Esophagus muscularis mucosa (tissue), 4 donors: ENCODE results near the gene PLEKHG4. TPM values are rescaled to one million over a fixed set of nuclear protein-coding genes. Genes with fewer than 3 reads are reported as not detected.
A peak's percentile ranks its signal among the peaks of the same experiment; 100 is the strongest.

ENCODE experiments used
- DNase-seq: peaks from one replicate; pipeline ENCODE4 v3.0.0-alpha.2; 2017; ENCODE audit errors: extremely low spot score
- H3K27ac ChIP-seq, 4 donors: fragments of 200-600 bp; sonication (generic); replicated peaks in 1 of 4; 1 replicate in 3 of 4; 2 replicates in 1 of 4; pipeline ENCODE4 v1.5.1; 2016 to 2019; ENCODE audit warnings: mild to moderate bottlenecking in 1 of 4
- H3K27me3 ChIP-seq, 4 donors: fragments of 200-600 bp; sonication (generic); one replicate each; pipeline versions ENCODE4 v1.5.1 to v1.6.0; 2016 to 2019
- H3K36me3 ChIP-seq, 4 donors: fragments of 200-600 bp; sonication (generic); one replicate each; pipeline ENCODE4 v1.5.1; 2016 to 2019
- H3K4me1 ChIP-seq, 4 donors: fragments of 200-600 bp; sonication (generic); one replicate each; pipeline ENCODE4 v1.5.1; 2016 to 2019
- H3K4me3 ChIP-seq, 4 donors: fragments of 200-600 bp; sonication (generic); 1 replicate in 2 of 4; 2 replicates in 2 of 4; pipeline ENCODE4 v1.5.1; 2016 to 2019; ENCODE audit warnings: mild to moderate bottlenecking in 4 of 4, moderate library complexity in 1 of 4
- H3K9me3 ChIP-seq, 4 donors: fragments of 200-600 bp; sonication (generic); 1 replicate in 3 of 4; 2 replicates in 1 of 4; pipeline ENCODE4 v1.5.1; 2016 to 2019
- EP300 ChIP-seq: sonication (generic); formaldehyde crosslinking; IDR thresholded peaks from one replicate; pipeline ENCODE4 v1.6.1; 2017; ENCODE audit warnings: antibody characterized with exemption
- POLR2A ChIP-seq: fragments of 450-650 bp; IDR thresholded peaks from one replicate; pipeline ENCODE4 v1.6.1; 2017; ENCODE audit warnings: antibody characterized with exemption, moderate library complexity, mild to moderate bottlenecking, low read depth
- POLR2AphosphoS5 ChIP-seq, 2 donors: sonication (generic); formaldehyde crosslinking; IDR thresholded peaks; one replicate each; pipeline ENCODE4 v1.6.1; 2017; ENCODE audit warnings: antibody characterized with exemption in 2 of 2
- WGBS: methylation state at CpG from one replicate; pipeline ENCODE4 v1.1.5; 2018; 5-methylcytosine and 5-hydroxymethylcytosine counted together
- intact Hi-C: fragments of 100-400 bp; cut with DNase I; formaldehyde crosslinking; loops from one replicate; pipeline ENCODE4 v1.15.1; 2023
- total RNA-seq, 4 donors: library from RNA; depleted of rRNA; stranded (reverse); fragments of >200 nt; gene quantifications; one replicate each; pipeline versions ENCODE4 v1.1.0 to v1.2.1, GENCODE V29; 2016
- TF ChIP-seq, protein P1 (sequence below), 3 experiments: fragments of 200-600 bp in 2 of 3; fragments of 450-650 bp in 1 of 3; sonication (generic) in 2 of 3; IDR thresholded peaks; one replicate each; pipeline ENCODE4 v1.5.1; 2017 to 2019; ENCODE audit warnings: antibody characterized with exemption in 3 of 3, mild to moderate bottlenecking in 2 of 3, moderate library complexity in 1 of 3

PLEKHG4 gene
- total RNA-seq, 4 donors from 2014 or later, result 3.0 to 8.7 (median 3.2) TPM

DNA sequence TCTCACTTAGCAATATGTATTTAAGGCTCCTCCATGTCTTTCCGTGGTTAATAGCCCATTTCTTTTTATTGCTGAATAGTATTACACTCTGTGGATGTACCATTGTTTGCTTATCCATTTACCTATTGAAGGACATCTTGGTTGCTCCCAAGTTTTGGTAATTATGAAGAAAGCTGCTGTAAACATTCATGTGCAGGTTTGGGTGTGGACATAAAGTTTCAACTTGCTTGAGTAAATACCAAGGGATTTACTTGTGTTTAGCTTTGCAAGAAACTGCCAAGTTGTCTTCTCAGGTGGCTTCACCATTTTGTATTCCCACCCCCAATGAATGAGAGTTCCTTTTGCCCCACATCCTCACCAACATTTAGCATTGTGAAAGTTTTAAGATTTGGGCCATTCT, 56.8 kb downstream of the PLEKHG4 start:
- TF ChIP-seq POLR2AphosphoS5 (IDR thresholded peaks at IDR 0.05) (no peak), EP300 (no peak), POLR2A (no peak)
- Histone ChIP-seq H3K27me3 (no peaks in the 10 kb centered on the region), H3K36me3 (no peaks in the 10 kb centered on the region), H3K4me1 (no peaks in the 10 kb centered on the region), H3K27ac (no peak overlapping the region), H3K9me3 (no peaks in the 10 kb centered on the region), H3K4me3 (no peak overlapping the region)
- peak; percentile 21 for DNase-seq
- WGBS, result 81% methylated on average over 1 of the region's 1 CpG
- intact Hi-C loops, result no loop called here

DNA sequence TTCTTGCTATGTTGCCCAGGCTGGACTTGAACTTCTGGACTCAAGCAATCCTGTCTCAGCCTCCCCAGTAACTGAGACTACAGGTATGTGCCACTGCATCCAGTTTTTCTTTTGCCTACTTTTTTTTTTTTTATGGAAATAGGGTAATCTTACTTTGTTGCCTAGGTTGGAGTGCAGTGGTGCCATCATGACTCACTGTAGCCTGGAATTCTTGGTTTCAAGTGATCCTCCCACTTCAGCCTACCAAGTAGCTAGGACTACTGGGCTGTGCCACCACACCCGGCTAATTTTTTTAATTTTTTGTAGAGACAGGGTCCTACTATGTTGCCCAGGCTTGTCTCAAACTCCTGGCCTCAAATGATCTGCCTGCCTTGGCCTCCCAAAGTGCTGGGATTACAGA, 57.3 kb downstream of the PLEKHG4 start:
- whole genome bisulfite sequencing, result 100% methylated on average over 1 of the region's 1 CpG
- Histone ChIP-seq H3K27me3 (no peaks in the 10 kb centered on the region), H3K36me3 (no peaks in the 10 kb centered on the region), H3K9me3 (no peaks in the 10 kb centered on the region), H3K4me1 (no peaks in the 10 kb centered on the region), H3K27ac (no peak overlapping the region), H3K4me3 (no peak overlapping the region)
- peak; percentile 0 for DNase-seq
- intact Hi-C loops, result no loop called here
- TF ChIP-seq EP300 (no peak), POLR2A (no peak), POLR2AphosphoS5 (IDR thresholded peaks at IDR 0.05) (no peak)
- TF ChIP-seq, protein P1, sequence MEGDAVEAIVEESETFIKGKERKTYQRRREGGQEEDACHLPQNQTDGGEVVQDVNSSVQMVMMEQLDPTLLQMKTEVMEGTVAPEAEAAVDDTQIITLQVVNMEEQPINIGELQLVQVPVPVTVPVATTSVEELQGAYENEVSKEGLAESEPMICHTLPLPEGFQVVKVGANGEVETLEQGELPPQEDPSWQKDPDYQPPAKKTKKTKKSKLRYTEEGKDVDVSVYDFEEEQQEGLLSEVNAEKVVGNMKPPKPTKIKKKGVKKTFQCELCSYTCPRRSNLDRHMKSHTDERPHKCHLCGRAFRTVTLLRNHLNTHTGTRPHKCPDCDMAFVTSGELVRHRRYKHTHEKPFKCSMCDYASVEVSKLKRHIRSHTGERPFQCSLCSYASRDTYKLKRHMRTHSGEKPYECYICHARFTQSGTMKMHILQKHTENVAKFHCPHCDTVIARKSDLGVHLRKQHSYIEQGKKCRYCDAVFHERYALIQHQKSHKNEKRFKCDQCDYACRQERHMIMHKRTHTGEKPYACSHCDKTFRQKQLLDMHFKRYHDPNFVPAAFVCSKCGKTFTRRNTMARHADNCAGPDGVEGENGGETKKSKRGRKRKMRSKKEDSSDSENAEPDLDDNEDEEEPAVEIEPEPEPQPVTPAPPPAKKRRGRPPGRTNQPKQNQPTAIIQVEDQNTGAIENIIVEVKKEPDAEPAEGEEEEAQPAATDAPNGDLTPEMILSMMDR (IDR thresholded peaks at IDR 0.05), result no peak

Other genes with a start within 250 kb of the PLEKHG4 start
- 10 to 100 TPM; 11.4 to 23.7 (median 17.1) TPM for gene PHAF1, start 169.6 kb upstream of the PLEKHG4 start, total RNA-seq
- 10 to 100 TPM; 17.4 to 26.1 (median 19.2) TPM for gene B3GNT9, start 128.5 kb upstream of the PLEKHG4 start, total RNA-seq
- 10 to 100 TPM; 26.6 to 53.4 (median 42.7) TPM for gene TRADD, start 119.6 kb upstream of the PLEKHG4 start, total RNA-seq
- gene FBXL8, start 119.6 kb upstream of the PLEKHG4 start, total RNA-seq, result 10 to 100 TPM; 10.3 to 22.1 (median 15.1) TPM
- 10 to 100 TPM; 27.3 to 61.9 (median 41.1) TPM for gene HSF4, start 114.8 kb upstream of the PLEKHG4 start, total RNA-seq
- gene NOL3, start 109.0 kb upstream of the PLEKHG4 start, total RNA-seq, result 10 to 100 TPM; 40.6 to 58.2 (median 45.4) TPM
- gene MATCAP1, start 95.6 kb upstream of the PLEKHG4 start, total RNA-seq, result 10 to 100 TPM in 2 of 4 donors, 1 to 10 TPM in 2; 7.8 to 17.7 (median 11.2) TPM
- gene EXOC3L1, start 89.4 kb upstream of the PLEKHG4 start, total RNA-seq, result 1 to 10 TPM; 1.2 to 4.0 (median 2.1) TPM
- gene E2F4, start 87.4 kb upstream of the PLEKHG4 start, total RNA-seq, result 10 to 100 TPM; 54.8 to 96.9 (median 93.1) TPM
- gene ELMO3, start 80.4 kb upstream of the PLEKHG4 start, total RNA-seq, result under 1 TPM; 0.33 to 0.83 (median 0.60) TPM
- gene TMEM208, start 52.4 kb upstream of the PLEKHG4 start, total RNA-seq, result 10 to 100 TPM; 19.5 to 26.7 (median 23.8) TPM
- 10 to 100 TPM in 2 of 4 donors, 1 to 10 TPM in 2; 8.0 to 15.6 (median 10.0) TPM for gene FHOD1, start 32.1 kb upstream of the PLEKHG4 start, total RNA-seq
- under 1 TPM; 0.13 to 0.69 (median 0.37) TPM for gene SLC9A5, start 30.6 kb upstream of the PLEKHG4 start, total RNA-seq
- not detected for gene KCTD19, start 47.2 kb downstream of the PLEKHG4 start, total RNA-seq
- under 1 TPM in 1 of 4 donors, not detected in 3; 0.33 TPM for gene LRRC36, start 47.3 kb downstream of the PLEKHG4 start, total RNA-seq
- gene TPPP3, start 114.0 kb downstream of the PLEKHG4 start, total RNA-seq, result 100 to 1,000 TPM in 1 of 4 donors, 10 to 100 TPM in 3; 32.0 to 116 (median 41.3) TPM
- gene ZDHHC1, start 136.9 kb downstream of the PLEKHG4 start, total RNA-seq, result 10 to 100 TPM; 11.6 to 27.5 (median 20.8) TPM
- 1 to 10 TPM in 2 of 4 donors, under 1 TPM in 1, not detected in 1; 0.42 to 2.2 (median 1.1) TPM for gene HSD11B2, start 151.6 kb downstream of the PLEKHG4 start, total RNA-seq
- gene ATP6V0D1, start 201.6 kb downstream of the PLEKHG4 start, total RNA-seq, result 100 to 1,000 TPM; 103 to 131 (median 119) TPM
- gene AGRP, start 204.0 kb downstream of the PLEKHG4 start, total RNA-seq, result not detected
- 100 to 1,000 TPM in 1 of 4 donors, 10 to 100 TPM in 3; 63.1 to 108 (median 68.4) TPM for gene RIPOR1, start 249.3 kb downstream of the PLEKHG4 start, total RNA-seq